K562 (cell line): ENCODE data around the gene FOS. TPM values are rescaled to one million over a fixed set of nuclear protein-coding genes. Genes with fewer than 3 reads are reported as not detected.

Source experiments
- ATAC-seq: fragments of 200-7000 bp; cut with Tn5 transposase; 3 replicates; pipeline ENCODE4 v1.9.1; 2020; ENCODE audit warnings: moderate library complexity
- BruUV-seq: library from RNA; stranded (reverse); fragments of 400-500 nt; replicated peaks from 2 replicates; lab custom pipeline; 2021; lab: Mats Ljungman, UMichigan
- CTCF ChIA-PET: fragments of 300-600 bp; formaldehyde crosslinking; extraction: SDS; loops from one replicate; lab custom pipeline; 2021; ENCODE audit warnings: low intra/inter-chr PET ratio; lab: Yijun Ruan, JAX
- POLR2A ChIA-PET: fragments of 300-600, 350-650 bp; sonication (Branson Sonifier 250); formaldehyde crosslinking; extraction: SDS; loops from one replicate; lab custom pipeline; 2021; ENCODE audit warnings: antibody characterized with exemption, inconsistent platforms; lab: Yijun Ruan, JAX
- DNase-seq, 4 experiments: peaks; one replicate each; pipeline versions ENCODE4 v3.0.0 to v3.0.0-alpha.2; 2011 to 2018; ENCODE audit warnings: low spot score in 3 of 4, mixed read lengths in 3 of 4; ENCODE audit errors: extremely low read depth in 1 of 4
- FAIRE-seq: peaks from 2 replicates; lab custom pipeline; 2011; peaks lifted over from hg19 to GRCh38; lab: Jason Lieb, UNC
- H2AFZ ChIP-seq: 2 replicates; pipeline ENCODE4 v1.6.0; 2011; ENCODE audit warnings: low read depth, low read length, control low read depth, inconsistent platforms
- H3K27ac ChIP-seq: fragments of 200-600 bp; 3 replicates; pipeline ENCODE4 v1.8.0; 2011; ENCODE audit warnings: low read depth, mild to moderate bottlenecking, control low read depth, inconsistent platforms, low read length, moderate library complexity, mixed read lengths; ENCODE audit errors: extremely low read depth
- H3K27me3 ChIP-seq, 2 experiments: fragments of 300-600 bp in 1 of 2; 2 replicates in 1 of 2; 3 replicates in 1 of 2; pipeline versions ENCODE4 v1.6.0 to v1.8.0; 2011; ENCODE audit warnings: inconsistent platforms in 2 of 2, low read length in 2 of 2, mild to moderate bottlenecking in 1 of 2, mixed read lengths in 1 of 2, moderate library complexity in 1 of 2; ENCODE audit not compliant: control insufficient read depth in 2 of 2, insufficient read depth in 2 of 2
- H3K36me3 ChIP-seq: fragments of 300-600 bp; 3 replicates; pipeline ENCODE4 v1.8.0; 2011; ENCODE audit warnings: mild to moderate bottlenecking, low read length, inconsistent platforms; ENCODE audit not compliant: control insufficient read depth, insufficient read depth
- H3K4me1 ChIP-seq, 2 experiments: fragments of 200-600 bp in 1 of 2; replicated peaks in 1 of 2; 2 replicates in 1 of 2; 3 replicates in 1 of 2; pipeline versions ENCODE4 v1.5.1 to v1.8.0; 2011; ENCODE audit warnings: inconsistent platforms in 2 of 2, low read length in 2 of 2, mild to moderate bottlenecking in 1 of 2, mixed read lengths in 1 of 2, moderate library complexity in 1 of 2; ENCODE audit not compliant: control insufficient read depth in 2 of 2, insufficient read depth in 2 of 2
- H3K4me2 ChIP-seq: 2 replicates; pipeline ENCODE4 v1.6.1; 2011; ENCODE audit warnings: low read length, control low read depth, inconsistent platforms, mixed read lengths; ENCODE audit not compliant: insufficient read depth
- H3K4me3 ChIP-seq: fragments of 200-600 bp; sonication (generic), shearing (Covaris generic); 2 replicates; pipeline ENCODE4 v1.5.1; 2016; ENCODE audit warnings: control low read depth, inconsistent platforms
- H3K79me2 ChIP-seq: fragments of 200-600 bp; 3 replicates; pipeline ENCODE4 v1.8.0; 2011; ENCODE audit warnings: low read length, inconsistent platforms; ENCODE audit not compliant: control insufficient read depth, insufficient read depth
- H3K9ac ChIP-seq, 2 experiments: 2 replicates each; pipeline versions ENCODE4 v1.6.0 to v1.6.1; 2011; ENCODE audit warnings: low read depth in 2 of 2, low read length in 2 of 2, control low read depth in 1 of 2, inconsistent platforms in 1 of 2, mild to moderate bottlenecking in 1 of 2, mixed read lengths in 1 of 2; ENCODE audit not compliant: insufficient read depth in 1 of 2
- H3K9me1 ChIP-seq: one replicate; pipeline ENCODE4 v1.6.0; 2011; ENCODE audit warnings: inconsistent platforms, mild to moderate bottlenecking, low read length, moderate library complexity; ENCODE audit not compliant: control insufficient read depth, insufficient read depth
- H3K9me3 ChIP-seq: replicated peaks from 2 replicates; pipeline ENCODE4 v1.5.1; 2011; ENCODE audit warnings: low read depth, low read length, inconsistent platforms; ENCODE audit not compliant: control insufficient read depth, insufficient read depth
- H4K20me1 ChIP-seq: replicated peaks from 2 replicates; pipeline ENCODE4 v1.6.1; 2011; ENCODE audit warnings: low read length, inconsistent platforms, mixed read lengths; ENCODE audit not compliant: control insufficient read depth, insufficient read depth
- DPF2 ChIP-seq: fragments of 450-650 bp; IDR thresholded peaks from 2 replicates; pipeline ENCODE4 v1.6.1; 2016
- JUND ChIP-seq, 2 experiments: IDR thresholded peaks; 2 replicates in 1 of 2; 3 replicates in 1 of 2; pipeline ENCODE4 v1.6.1; 2011; ENCODE audit warnings: borderline replicate concordance in 2 of 2, low read depth in 2 of 2, low read length in 2 of 2, improper control_type of control experiment in 1 of 2, missing biosample characterization in 1 of 2, missing genetic modification characterization in 1 of 2, missing genetic modification reagents in 1 of 2
- RFX1 ChIP-seq: fragments of 450-650 bp; IDR thresholded peaks from 2 replicates; pipeline ENCODE4 v1.6.1; 2016; ENCODE audit warnings: mild to moderate bottlenecking, moderate library complexity
- SPI1 ChIP-seq: IDR thresholded peaks from 2 replicates; pipeline ENCODE4 v1.6.1; 2011; ENCODE audit warnings: low read depth, low read length, control low read depth, borderline replicate concordance
- SRSF7 ChIP-seq: fragments of 200-400 bp; formaldehyde crosslinking; optimal IDR thresholded peaks from 2 replicates; pipeline ENCODE3; 2017; ENCODE audit warnings: mild to moderate bottlenecking, low read depth, low read length
- ZNF143 ChIP-seq: sonication (generic); formaldehyde crosslinking; IDR thresholded peaks from 2 replicates; pipeline ENCODE4 v1.9.0; 2022; ENCODE audit warnings: mild to moderate bottlenecking, missing genetic modification reagents
- WGBS: fragments of 100-300 bp; shearing (Covaris generic); methylation state at CpG from one replicate; pipeline ENCODE4 v1.1.6; 2016; ENCODE audit warnings: low coverage, mixed read lengths; ENCODE audit not compliant: insufficient coverage; ENCODE audit errors: missing lambda C conversion rate; 5-methylcytosine and 5-hydroxymethylcytosine counted together
- in situ Hi-C: fragments of 300-500 bp; cut with MboI; formaldehyde crosslinking; loops from 4 replicates; pipeline ENCODE4 v1.15.0; 2018; ENCODE audit warnings: inconsistent platforms, mixed read lengths
- intact Hi-C: fragments of 100-400 bp; cut with micrococcal nuclease; formaldehyde crosslinking; loops from 2 replicates; pipeline ENCODE4 v1.14.2; 2022
- polyA plus RNA-seq, 8 experiments: library from polyadenylated mRNA; depleted of rRNA in 4 of 8; stranded (reverse) in 5 of 8; unstranded in 3 of 8; fragments of >200 nt; fragmentation: Nextera tagmentation in 2 of 8; fragmentation: Illumina TruSeq in 1 of 8; extraction: Ambion mirVana in 2 of 8; extraction: Trizol in 1 of 8; gene quantifications; 2 replicates each; pipeline versions ENCODE4 v1.2.1 to v1.2.3, GENCODE V29; 2011 to 2014; ENCODE audit warnings: inconsistent platforms in 1 of 8, missing spikeins in 1 of 8
- total RNA-seq, 7 experiments: library from RNA; depleted of rRNA in 6 of 7; stranded (reverse); fragments of >200 nt in 6 of 7; fragmentation: Illumina TruSeq in 2 of 7; extraction: Trizol in 2 of 7; gene quantifications; 2 replicates each; pipeline versions ENCODE4 v1.2.1 to v1.2.3, GENCODE V29; 2011 to 2021; ENCODE audit warnings: low replicate concordance in 1 of 7
- TF ChIP-seq, protein P1 (sequence below): fragments of 250-450 bp; sonication (Bioruptor Pico); IDR thresholded peaks from 2 replicates; pipeline ENCODE4 v1.5.0; 2020; ENCODE audit warnings: mild to moderate bottlenecking, borderline replicate concordance
- TF ChIP-seq, protein P2 (sequence below): fragments of 450-650 bp; IDR thresholded peaks from 2 replicates; pipeline ENCODE4 v1.6.1; 2016
- TF ChIP-seq, protein P3 (sequence below), 2 experiments: IDR thresholded peaks; 2 replicates each; pipeline ENCODE4 v1.6.1; 2012; ENCODE audit warnings: improper control_type of control experiment in 2 of 2, low read depth in 2 of 2, low read length in 2 of 2, borderline replicate concordance in 1 of 2

The FOS gene
- total and polyA plus RNA-seq, 9 of the 15 experiments (the other 6 are each of a cell fraction or from before 2014, with no cell fraction given), result 0.54 to 13.8 (median 8.9) TPM

DNA sequence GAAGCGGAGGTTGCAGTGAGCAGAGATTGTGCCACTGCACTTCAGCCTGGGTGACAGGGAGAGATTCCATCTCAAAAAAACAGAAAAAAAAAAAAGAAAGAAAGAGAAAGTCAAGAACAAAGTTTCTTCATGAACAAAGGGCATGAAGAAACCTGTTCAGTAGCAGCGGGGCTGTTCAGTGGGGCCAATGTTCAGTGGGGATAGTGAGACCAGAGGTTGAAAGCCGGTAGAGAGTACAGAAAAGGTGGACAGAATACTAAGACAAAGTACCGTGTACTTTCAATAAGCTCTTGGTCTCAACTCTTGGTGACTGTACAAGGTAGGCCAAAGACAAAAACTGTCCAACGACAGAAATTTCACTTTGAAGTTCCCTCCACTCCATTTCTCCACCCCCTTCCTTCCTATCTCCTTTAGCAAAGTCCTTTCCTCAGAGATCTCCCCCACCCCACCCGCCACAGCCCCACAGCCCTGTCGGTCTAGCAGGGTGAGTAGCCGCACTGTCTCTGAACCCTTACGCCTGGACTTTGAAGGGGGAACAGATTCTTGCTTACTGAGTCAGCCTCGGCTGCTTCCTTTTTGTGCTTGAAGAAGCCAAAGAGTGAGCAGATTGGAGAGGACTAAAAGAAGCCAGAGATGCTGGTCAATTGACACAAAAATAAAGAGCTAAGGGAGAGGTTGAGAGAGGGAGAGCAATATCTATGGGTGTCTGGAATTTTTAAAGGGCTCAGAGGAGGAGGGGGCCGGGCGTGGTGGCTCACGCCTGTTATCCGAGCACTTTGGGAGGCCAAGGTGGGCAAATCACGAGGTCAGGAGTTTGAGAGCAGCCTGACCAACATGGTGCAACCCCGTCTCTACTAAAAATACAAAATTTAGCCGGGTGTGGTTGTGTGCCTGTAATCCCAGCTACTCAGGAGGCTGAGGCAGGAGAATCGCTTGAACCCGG, 44.2 kb upstream of the FOS start:
- intact Hi-C loops, result loop anchor here (5.0 kb wide), 1 partner anchor 63 kb away; no protein-coding TSS in a partner anchor
- peaks cover 3% of the 10 kb centered on the region for H3K9me1 ChIP-seq
- no peaks in the 10 kb centered on the region for H4K20me1 ChIP-seq
- ChIA-PET CTCF (no interaction called here), POLR2A (interaction anchor here (0.9 kb wide), 1 partner anchor 24 kb away, joined by 4 read pairs; no protein-coding TSS in a partner anchor)
- peak overlapping the region; percentile 77 for H2AFZ ChIP-seq
- no peak overlapping the region for H3K4me3 ChIP-seq
- no peaks in the 10 kb centered on the region for H3K27me3 ChIP-seq
- 54% methylated on average over 13 of the region's 19 CpGs for WGBS
- H3K4me2 ChIP-seq, result peak overlapping the region; percentile 62
- DNase-seq (peak; percentile 26 to 72 (median 42)), ATAC-seq (peak; percentile 81), FAIRE-seq (peak; percentile 86)
- peak overlapping the region; percentile 60; the same call in 1 of the 3 replicates for H3K27ac ChIP-seq
- no peaks in the 10 kb centered on the region for H3K36me3 ChIP-seq
- H3K79me2 ChIP-seq, result no peaks in the 10 kb centered on the region
- H3K9ac ChIP-seq, result peak overlapping the region in 1 of 2 experiments; percentile 57; a peak in 3 of 4 replicates
- no peaks in the 10 kb centered on the region for H3K9me3 ChIP-seq
- H3K4me1 ChIP-seq, result peaks cover 15 to 19% of the 10 kb centered on the region in 2 experiments; a peak in 4 of 5 replicates
- in situ Hi-C loops, result no loop called here
- no TSS peak for BruUV-seq
- TF ChIP-seq RFX1 (no peak), SRSF7 (no peak), SPI1 (0 out of 2 replicates have a peak, but pooled peaks have one; percentile 2), JUND (IDR thresholded peaks at IDR 0.05; ENCODE audit: borderline replicate concordance, low read depth, low read length) (0 out of 2 replicates have a peak, but pooled peaks have one; percentile 14), JUND (tag; IDR thresholded peaks at IDR 0.05; ENCODE audit: borderline replicate concordance, low read depth, low read length) (no peak), DPF2 (peak; percentile 14; the same call in 1 of the 2 replicates), ZNF143 (CRISPR knock-in tag) (no peak)
- TF ChIP-seq, protein P1, sequence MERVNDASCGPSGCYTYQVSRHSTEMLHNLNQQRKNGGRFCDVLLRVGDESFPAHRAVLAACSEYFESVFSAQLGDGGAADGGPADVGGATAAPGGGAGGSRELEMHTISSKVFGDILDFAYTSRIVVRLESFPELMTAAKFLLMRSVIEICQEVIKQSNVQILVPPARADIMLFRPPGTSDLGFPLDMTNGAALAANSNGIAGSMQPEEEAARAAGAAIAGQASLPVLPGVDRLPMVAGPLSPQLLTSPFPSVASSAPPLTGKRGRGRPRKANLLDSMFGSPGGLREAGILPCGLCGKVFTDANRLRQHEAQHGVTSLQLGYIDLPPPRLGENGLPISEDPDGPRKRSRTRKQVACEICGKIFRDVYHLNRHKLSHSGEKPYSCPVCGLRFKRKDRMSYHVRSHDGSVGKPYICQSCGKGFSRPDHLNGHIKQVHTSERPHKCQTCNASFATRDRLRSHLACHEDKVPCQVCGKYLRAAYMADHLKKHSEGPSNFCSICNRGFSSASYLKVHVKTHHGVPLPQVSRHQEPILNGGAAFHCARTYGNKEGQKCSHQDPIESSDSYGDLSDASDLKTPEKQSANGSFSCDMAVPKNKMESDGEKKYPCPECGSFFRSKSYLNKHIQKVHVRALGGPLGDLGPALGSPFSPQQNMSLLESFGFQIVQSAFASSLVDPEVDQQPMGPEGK (CRISPR knock-in tag), result no peak
- TF ChIP-seq, protein P2, sequence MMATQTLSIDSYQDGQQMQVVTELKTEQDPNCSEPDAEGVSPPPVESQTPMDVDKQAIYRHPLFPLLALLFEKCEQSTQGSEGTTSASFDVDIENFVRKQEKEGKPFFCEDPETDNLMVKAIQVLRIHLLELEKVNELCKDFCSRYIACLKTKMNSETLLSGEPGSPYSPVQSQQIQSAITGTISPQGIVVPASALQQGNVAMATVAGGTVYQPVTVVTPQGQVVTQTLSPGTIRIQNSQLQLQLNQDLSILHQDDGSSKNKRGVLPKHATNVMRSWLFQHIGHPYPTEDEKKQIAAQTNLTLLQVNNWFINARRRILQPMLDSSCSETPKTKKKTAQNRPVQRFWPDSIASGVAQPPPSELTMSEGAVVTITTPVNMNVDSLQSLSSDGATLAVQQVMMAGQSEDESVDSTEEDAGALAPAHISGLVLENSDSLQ, result 0 out of 2 replicates have a peak, but pooled peaks have one; percentile 8
- TF ChIP-seq, protein P3, sequence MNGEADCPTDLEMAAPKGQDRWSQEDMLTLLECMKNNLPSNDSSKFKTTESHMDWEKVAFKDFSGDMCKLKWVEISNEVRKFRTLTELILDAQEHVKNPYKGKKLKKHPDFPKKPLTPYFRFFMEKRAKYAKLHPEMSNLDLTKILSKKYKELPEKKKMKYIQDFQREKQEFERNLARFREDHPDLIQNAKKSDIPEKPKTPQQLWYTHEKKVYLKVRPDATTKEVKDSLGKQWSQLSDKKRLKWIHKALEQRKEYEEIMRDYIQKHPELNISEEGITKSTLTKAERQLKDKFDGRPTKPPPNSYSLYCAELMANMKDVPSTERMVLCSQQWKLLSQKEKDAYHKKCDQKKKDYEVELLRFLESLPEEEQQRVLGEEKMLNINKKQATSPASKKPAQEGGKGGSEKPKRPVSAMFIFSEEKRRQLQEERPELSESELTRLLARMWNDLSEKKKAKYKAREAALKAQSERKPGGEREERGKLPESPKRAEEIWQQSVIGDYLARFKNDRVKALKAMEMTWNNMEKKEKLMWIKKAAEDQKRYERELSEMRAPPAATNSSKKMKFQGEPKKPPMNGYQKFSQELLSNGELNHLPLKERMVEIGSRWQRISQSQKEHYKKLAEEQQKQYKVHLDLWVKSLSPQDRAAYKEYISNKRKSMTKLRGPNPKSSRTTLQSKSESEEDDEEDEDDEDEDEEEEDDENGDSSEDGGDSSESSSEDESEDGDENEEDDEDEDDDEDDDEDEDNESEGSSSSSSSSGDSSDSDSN (IDR thresholded peaks at IDR 0.05; ENCODE audit: borderline replicate concordance in 1 of 2, low read depth in 2 of 2, low read length in 2 of 2), result 0 out of 4 replicates have a peak, but pooled peaks of 1 of the 2 experiments have one; percentile 34
